Nephron progenitor cell (in vitro differentiated cells): Measurements from ENCODE around the gene CABLES1.

Source experiments
- DNase-seq: peaks from one replicate; pipeline ENCODE4 v3.0.0; 2021
- H3K27ac Mint-ChIP-seq: 2 replicates; pipeline ENCODE4 v1.8.0; 2021; ENCODE audit warnings: mild to moderate bottlenecking, moderate library complexity, mixed read lengths
- H3K27me3 Mint-ChIP-seq: 2 replicates; pipeline ENCODE4 v1.8.0; 2021; ENCODE audit warnings: mild to moderate bottlenecking, low read depth, mixed read lengths; ENCODE audit not compliant: poor library complexity
- H3K36me3 Mint-ChIP-seq: 2 replicates; pipeline ENCODE4 v1.8.0; 2021; ENCODE audit warnings: low read depth, mixed read lengths
- H3K4me1 Mint-ChIP-seq: 2 replicates; pipeline ENCODE4 v1.8.0; 2021; ENCODE audit warnings: mixed read lengths
- H3K4me3 Mint-ChIP-seq: 2 replicates; pipeline ENCODE4 v1.8.0; 2021; ENCODE audit warnings: mild to moderate bottlenecking, moderate library complexity, mixed read lengths
- H3K9me3 Mint-ChIP-seq: 2 replicates; pipeline ENCODE4 v1.8.0; 2021; ENCODE audit warnings: mild to moderate bottlenecking, moderate library complexity, mixed read lengths
- TF ChIP-seq, protein P1 (sequence below): fragments of 200-600 bp; sonication (generic); IDR thresholded peaks from 2 replicates; pipeline ENCODE4 v1.5.0; 2021; ENCODE audit warnings: antibody characterized with exemption

CABLES1 gene

DNA sequence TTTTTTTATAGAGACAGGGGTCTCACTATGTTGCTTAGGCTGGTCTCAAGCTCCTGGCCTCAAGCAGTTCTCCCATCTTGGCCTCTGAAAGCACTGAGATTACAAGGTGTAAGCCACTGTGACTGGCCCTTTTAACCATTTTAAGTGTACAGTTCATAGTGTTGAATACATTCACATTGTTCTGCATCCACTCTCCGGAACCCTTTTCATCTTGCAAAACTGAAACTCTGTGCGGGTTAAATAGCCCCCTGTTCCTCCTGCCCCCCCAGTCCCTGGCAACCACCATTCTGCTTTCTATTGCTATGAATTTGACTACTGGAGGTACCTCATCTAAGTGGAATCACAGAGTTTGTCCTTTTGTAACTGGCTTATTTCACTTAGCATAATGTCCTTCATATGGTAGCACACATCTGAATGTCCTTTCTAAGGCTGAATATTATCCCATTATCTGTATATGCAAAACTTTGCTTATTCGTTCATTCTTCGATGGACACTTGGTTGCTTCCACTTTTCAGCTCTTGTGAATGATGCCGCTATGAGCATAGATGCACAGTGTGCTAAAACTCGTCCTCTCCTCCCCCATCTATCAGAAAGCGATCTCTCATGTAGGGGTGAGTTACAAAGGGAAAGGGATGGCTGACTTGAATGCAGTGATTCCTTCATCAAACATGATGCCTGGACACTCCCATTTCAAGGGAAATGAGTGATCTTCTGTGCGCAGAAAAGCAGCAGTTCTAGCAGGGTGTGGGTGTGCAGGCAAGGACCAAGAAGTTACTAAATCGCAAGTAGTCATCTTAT, 30.2 kb downstream of the CABLES1 start:
- H3K27ac Mint-ChIP-seq, result peak overlapping the region; percentile 43
- no peak overlapping the region for H3K4me3 Mint-ChIP-seq
- H3K9me3 Mint-ChIP-seq, result no peaks in the 10 kb centered on the region
- H3K27me3 Mint-ChIP-seq, result no peaks in the 10 kb centered on the region
- peaks cover 89% of the 10 kb centered on the region for H3K4me1 Mint-ChIP-seq
- TF ChIP-seq, protein P1, sequence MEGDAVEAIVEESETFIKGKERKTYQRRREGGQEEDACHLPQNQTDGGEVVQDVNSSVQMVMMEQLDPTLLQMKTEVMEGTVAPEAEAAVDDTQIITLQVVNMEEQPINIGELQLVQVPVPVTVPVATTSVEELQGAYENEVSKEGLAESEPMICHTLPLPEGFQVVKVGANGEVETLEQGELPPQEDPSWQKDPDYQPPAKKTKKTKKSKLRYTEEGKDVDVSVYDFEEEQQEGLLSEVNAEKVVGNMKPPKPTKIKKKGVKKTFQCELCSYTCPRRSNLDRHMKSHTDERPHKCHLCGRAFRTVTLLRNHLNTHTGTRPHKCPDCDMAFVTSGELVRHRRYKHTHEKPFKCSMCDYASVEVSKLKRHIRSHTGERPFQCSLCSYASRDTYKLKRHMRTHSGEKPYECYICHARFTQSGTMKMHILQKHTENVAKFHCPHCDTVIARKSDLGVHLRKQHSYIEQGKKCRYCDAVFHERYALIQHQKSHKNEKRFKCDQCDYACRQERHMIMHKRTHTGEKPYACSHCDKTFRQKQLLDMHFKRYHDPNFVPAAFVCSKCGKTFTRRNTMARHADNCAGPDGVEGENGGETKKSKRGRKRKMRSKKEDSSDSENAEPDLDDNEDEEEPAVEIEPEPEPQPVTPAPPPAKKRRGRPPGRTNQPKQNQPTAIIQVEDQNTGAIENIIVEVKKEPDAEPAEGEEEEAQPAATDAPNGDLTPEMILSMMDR, result no peak
- peaks cover 7% of the 10 kb centered on the region for H3K36me3 Mint-ChIP-seq
- no peak for DNase-seq

DNA sequence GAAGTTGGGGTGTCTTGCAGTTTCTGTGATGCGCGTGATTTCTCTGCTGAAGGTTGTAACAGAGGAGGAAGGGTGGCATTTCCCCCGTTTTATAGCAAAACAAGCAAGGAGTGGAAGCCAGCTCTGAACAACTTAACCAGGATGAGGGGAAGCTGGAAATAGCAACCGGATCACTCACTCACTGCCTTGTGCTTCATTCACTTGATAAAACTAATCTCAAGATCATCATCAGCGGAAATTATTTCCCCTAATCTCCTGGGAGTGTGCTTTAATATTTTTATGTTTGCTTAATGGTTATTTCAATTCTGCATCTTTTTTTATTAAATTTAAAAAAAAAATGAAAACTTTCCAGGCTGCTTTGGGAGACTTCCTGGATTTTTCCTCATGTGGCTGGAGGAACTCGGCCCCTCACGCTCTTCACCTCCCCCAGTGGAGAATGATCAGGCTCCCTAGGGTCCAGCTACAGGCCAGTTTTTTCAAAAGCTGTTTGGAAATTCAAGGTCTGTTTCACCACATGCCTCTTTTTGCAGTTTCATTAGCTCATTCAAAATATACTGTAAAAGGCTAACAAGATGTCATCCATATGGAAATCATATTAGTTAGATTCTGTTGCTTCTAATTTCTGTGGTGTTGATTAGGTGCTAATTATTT, 31.7 kb downstream of the CABLES1 start:
- no peaks in the 10 kb centered on the region for H3K9me3 Mint-ChIP-seq
- H3K27ac Mint-ChIP-seq, result peak overlapping the region; percentile 87

DNA sequence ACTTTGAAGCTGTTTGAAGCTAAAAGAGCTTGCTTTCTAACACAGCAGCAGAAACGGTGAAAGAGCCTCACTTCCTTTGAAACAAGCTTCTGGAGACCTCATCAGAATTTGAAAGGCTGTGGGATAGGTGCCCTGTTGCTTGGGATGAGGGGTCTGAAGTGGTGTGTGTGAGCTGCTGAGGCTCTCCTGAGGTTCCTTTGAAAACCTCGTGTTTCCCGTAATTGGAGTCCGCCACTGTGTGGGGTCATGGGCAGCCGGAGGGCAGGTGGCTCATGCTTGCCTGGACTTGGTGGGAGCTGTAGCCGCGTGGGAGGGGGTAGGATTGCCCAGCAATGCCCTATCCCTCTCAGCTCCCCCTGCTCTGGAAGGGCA, 34.4 kb downstream of the CABLES1 start:
- Mint-ChIP-seq H3K27me3 (no peaks in the 10 kb centered on the region), H3K4me3 (no peak overlapping the region), H3K36me3 (peaks cover 7% of the 10 kb centered on the region), H3K9me3 (no peaks in the 10 kb centered on the region), H3K4me1 (peaks cover 70% of the 10 kb centered on the region), H3K27ac (no peak overlapping the region)
- no peak for DNase-seq
- TF ChIP-seq, protein P1, result no peak

More for the DNA sequence above, 31.7 kb downstream of the CABLES1 start:
- peaks cover 92% of the 10 kb centered on the region for H3K4me1 Mint-ChIP-seq
- H3K4me3 Mint-ChIP-seq, result peak overlapping the region; percentile 4
- peaks cover under 1% of the 10 kb centered on the region for H3K36me3 Mint-ChIP-seq
- DNase-seq, result no peak
- TF ChIP-seq, protein P1, result no peak
- H3K27me3 Mint-ChIP-seq, result no peaks in the 10 kb centered on the region

DNA sequence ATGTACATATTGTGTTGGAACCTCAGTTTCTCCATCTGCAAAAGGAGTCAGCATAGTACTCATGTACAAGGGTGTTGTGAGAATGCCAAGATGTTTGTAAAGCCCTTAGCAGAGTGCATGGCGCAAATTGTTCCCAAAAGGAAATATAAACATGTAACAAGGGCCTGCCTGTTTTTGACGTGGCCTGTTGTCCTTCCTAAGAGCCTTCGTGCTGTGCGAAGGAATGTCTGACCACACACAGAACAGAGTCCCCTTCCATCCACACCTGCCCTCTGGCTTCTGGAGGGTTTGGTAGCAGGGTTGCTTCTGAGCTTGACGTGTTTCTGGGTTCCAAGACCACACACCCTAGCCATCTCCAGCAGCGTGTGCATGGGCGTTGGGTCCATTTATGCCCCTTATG, 34.9 kb downstream of the CABLES1 start:
- H3K4me1 Mint-ChIP-seq, result peaks cover 65% of the 10 kb centered on the region
- TF ChIP-seq, protein P1, result no peak
- peaks cover 7% of the 10 kb centered on the region for H3K36me3 Mint-ChIP-seq
- no peak for DNase-seq
- H3K4me3 Mint-ChIP-seq, result no peak overlapping the region
- H3K27ac Mint-ChIP-seq, result no peak overlapping the region
- H3K27me3 Mint-ChIP-seq, result no peaks in the 10 kb centered on the region
- H3K9me3 Mint-ChIP-seq, result no peaks in the 10 kb centered on the region

DNA sequence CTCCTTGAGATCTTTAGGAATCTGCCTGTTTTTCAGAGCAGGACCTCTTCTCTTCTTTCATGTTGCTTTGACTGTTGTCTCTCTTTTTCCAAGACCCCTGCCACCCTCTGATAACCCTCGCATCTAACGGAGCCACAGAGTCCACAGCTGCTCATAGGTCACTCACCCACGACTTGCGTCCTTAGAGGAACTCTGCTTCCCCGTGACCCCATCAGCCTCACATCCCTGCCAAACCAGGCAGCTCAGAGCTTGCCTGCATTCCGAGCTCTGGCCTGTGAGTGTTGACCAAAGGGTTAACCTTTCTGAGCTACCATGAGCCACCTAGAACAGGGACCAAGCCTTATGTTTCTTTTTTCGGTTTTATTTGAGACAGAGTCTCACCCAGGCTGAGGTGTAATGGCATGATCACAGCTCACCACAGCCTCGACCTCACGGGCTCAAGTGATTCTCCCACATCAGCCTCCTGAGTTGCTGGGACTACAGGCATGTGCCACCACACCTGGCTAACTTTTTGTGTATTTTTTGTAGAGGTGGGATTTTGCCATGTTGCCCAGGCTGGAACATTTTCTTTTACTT, 36.4 kb downstream of the CABLES1 start:
- Mint-ChIP-seq H3K9me3 (no peaks in the 10 kb centered on the region), H3K4me3 (no peak overlapping the region), H3K4me1 (peaks cover 63% of the 10 kb centered on the region), H3K36me3 (peaks cover 7% of the 10 kb centered on the region), H3K27ac (peak overlapping the region; percentile 48), H3K27me3 (peaks cover 4% of the 10 kb centered on the region)
- TF ChIP-seq, protein P1, result no peak
- DNase-seq, result no peak
